Choroid plexus epithelial cell (primary cell): ENCODE results near the gene FGFRL1.
"Not testable (repeated sequence)": the region's sequence is repeated elsewhere in the genome, so short reads cannot be mapped to it uniquely, and the experiment has no call there.

Experiments
- DNase-seq: peaks from one replicate; pipeline ENCODE4 v3.0.0-alpha.2; 2010; ENCODE audit warnings: low read depth
- H3K4me3 ChIP-seq: 2 replicates; pipeline ENCODE4 v1.5.1; 2011; ENCODE audit warnings: low read depth, mild to moderate bottlenecking, control low read depth, low read length, moderate library complexity
- CTCF ChIP-seq: conservative IDR thresholded peaks from 2 replicates; pipeline ENCODE4 v1.5.1; 2011; ENCODE audit warnings: low read depth, mild to moderate bottlenecking, control low read depth, inconsistent platforms, low read length, moderate library complexity

FGFRL1 gene

GRCh38 chr4:1053080-1053661 is 41.7 kb downstream of the FGFRL1 start:
- DNase-seq = peak; percentile 48
- TF ChIP-seq CTCF = no peak
- no peak overlapping the region for H3K4me3 ChIP-seq

DNA sequence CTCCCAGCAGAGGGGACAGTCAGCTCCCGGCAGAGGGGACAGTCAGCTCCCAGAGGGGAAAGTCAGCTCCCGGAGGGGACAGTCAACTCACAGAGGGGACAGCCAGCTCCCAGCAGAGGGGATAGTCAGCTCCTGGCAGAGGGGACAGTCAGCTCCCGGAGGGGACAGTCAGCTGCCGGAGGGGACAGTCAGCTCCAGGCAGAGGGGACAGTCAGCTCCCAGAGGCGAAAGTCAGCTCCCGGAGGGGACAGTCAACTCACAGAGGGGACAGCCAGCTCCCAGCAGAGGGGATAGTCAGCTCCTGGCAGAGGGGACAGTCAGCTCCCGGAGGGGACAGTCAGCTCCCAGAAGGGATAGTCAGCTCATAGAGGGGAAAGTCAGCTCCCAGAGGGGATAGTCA is 42.5 kb downstream of the FGFRL1 start:
- not testable (repeated sequence) for H3K4me3 ChIP-seq, DNase-seq

DNA sequence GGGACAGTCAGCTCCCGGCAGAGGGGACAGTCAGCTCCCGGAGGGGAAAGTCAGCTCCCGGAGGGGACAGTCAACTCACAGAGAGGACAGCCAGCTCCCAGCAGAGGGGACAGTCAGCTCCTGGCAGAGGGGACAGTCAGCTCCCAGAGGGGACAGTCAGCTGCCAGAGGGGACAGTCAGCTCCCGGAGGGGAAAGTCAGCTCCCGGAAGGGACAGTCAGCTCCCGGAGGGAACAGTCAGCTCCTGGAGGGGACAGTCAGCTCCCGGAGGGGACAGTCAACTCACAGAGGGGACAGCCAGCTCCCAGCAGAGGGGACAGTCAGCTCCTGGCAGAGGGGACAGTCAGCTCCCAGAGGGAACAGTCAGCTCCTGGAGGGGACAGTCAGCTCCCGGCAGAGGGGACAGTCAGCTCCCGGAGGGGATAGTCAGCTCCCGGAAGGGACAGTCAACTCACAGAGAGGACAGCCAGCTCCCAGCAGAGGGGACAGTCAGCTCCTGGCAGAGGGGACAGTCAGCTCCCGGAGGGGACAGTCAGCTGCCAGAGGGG is 43.3 kb downstream of the FGFRL1 start:
- DNase-seq, H3K4me3 ChIP-seq: not testable (repeated sequence)

- H3K4me3 ChIP-seq, DNase-seq: not testable (repeated sequence)
Observed at GRCh38 chr4:1055243-1055701, 43.8 kb downstream of the FGFRL1 start.

DNA sequence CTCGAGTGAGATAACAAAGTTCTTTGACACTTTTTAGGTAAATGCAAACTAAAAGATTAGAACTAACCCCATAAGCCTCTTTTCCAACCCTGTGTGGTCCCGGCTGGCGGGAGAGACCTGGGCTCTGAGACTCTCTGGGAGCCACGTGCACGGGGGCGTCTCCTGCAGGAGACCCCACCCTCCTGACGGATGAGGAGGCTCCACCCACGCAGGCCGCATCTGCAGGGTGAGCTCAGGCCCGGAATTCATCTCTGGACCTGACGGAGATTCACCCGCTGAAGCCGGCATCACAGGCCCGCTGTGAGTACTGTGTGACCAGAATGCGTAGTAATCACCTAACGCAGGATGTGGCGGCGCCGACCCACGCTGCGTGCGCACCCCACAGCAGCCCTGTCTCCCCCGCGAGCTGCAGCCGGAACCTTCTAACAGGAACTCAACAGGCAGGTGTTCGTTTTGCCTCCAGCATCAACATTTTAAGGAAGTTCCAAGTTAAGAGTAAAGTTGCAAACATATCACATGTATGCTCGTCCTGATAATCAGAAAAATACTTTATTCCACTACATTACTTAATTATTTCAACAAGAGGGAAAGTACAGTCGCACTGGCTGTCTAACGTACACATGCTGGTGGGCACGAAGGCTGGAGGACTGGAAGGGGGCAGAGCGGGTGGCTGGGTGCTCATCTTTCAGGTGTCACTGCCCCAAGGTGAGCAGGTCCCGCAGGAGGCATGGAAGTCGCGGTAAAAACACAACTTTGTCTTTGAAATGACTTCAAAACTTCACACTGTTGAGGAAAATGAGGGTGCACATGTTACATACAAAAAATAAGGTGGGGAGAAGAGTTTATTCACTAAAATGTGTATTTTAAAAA is 44.5 kb downstream of the FGFRL1 start:
- DNase-seq = peak; percentile 57
- no peak overlapping the region for H3K4me3 ChIP-seq
- no peak for TF ChIP-seq CTCF

- DNase-seq = no peak
- TF ChIP-seq CTCF = no peak
- no peak overlapping the region for H3K4me3 ChIP-seq
Observed at GRCh38 chr4:1056671-1057402, 45.4 kb downstream of the FGFRL1 start.

GRCh38 chr4:1057403-1057745 is 45.9 kb downstream of the FGFRL1 start:
- TF ChIP-seq CTCF = no peak
- DNase-seq = no peak
- no peak overlapping the region for H3K4me3 ChIP-seq

GRCh38 chr4:1058198-1058996 is 47.0 kb downstream of the FGFRL1 start:
- DNase-seq = no peak
- H3K4me3 ChIP-seq = no peak overlapping the region
- TF ChIP-seq CTCF = no peak
